SK-N-SH treated with all-trans-retinoic acid at 6 μM for 48 hours (cell line): ENCODE measurements around the gene RB1.
A peak's percentile ranks its signal among the peaks of the same experiment; 100 is the strongest.

Experiments used
- ATAC-seq: fragments of 200-7000 bp; cut with Tn5 transposase; 3 replicates; pipeline ENCODE4 v1.9.1; 2020; ENCODE audit warnings: mild to moderate bottlenecking, moderate library complexity
- BACH2 ChIP-seq: fragments of 250-450 bp; sonication (Bioruptor Pico); IDR thresholded peaks from 2 replicates; pipeline ENCODE4 v1.9.0; 2021; ENCODE audit warnings: mild to moderate bottlenecking, borderline replicate concordance
- CREB5 ChIP-seq: fragments of 250-450 bp; sonication (Bioruptor Pico); IDR thresholded peaks from 2 replicates; pipeline ENCODE4 v1.5.1; 2020; ENCODE audit warnings: low read depth, mild to moderate bottlenecking, moderate library complexity
- CSDC2 ChIP-seq: fragments of 250-450 bp; sonication (Bioruptor Pico); IDR thresholded peaks from 2 replicates; pipeline ENCODE4 v1.5.0; 2020; ENCODE audit warnings: mild to moderate bottlenecking, moderate library complexity
- CSRNP3 ChIP-seq: fragments of 250-450 bp; sonication (Bioruptor Pico); IDR thresholded peaks from 2 replicates; pipeline ENCODE4 v1.5.1; 2021; ENCODE audit warnings: mild to moderate bottlenecking, moderate library complexity
- ESRRG ChIP-seq: fragments of 250-450 bp; sonication (Bioruptor Pico); IDR thresholded peaks from 2 replicates; pipeline ENCODE4 v1.6.1; 2021; ENCODE audit warnings: mild to moderate bottlenecking
- GLIS3 ChIP-seq: fragments of 250-450 bp; sonication (Bioruptor Pico); IDR thresholded peaks from 2 replicates; pipeline ENCODE4 v1.5.0; 2020; ENCODE audit warnings: mild to moderate bottlenecking, moderate library complexity
- ISL1 ChIP-seq: fragments of 250-450 bp; sonication (Bioruptor Pico); IDR thresholded peaks from 2 replicates; pipeline ENCODE4 v2.1.2; 2022; ENCODE audit warnings: mild to moderate bottlenecking, moderate library complexity
- OSR1 ChIP-seq: fragments of 250-450 bp; sonication (Bioruptor Pico); IDR thresholded peaks from 2 replicates; pipeline ENCODE4 v1.8.0; 2022; ENCODE audit warnings: moderate library complexity, mild to moderate bottlenecking, inconsistent platforms
- PATZ1 ChIP-seq: fragments of 250-450 bp; sonication (Bioruptor Pico); IDR thresholded peaks from 2 replicates; pipeline ENCODE4 v1.8.0; 2020; ENCODE audit warnings: mild to moderate bottlenecking, moderate library complexity, borderline replicate concordance
- POU6F1 ChIP-seq: fragments of 250-450 bp; sonication (Bioruptor Pico); IDR thresholded peaks from 2 replicates; pipeline ENCODE4 v1.8.0; 2021; ENCODE audit warnings: low read depth, mild to moderate bottlenecking, moderate library complexity, borderline replicate concordance
- PPARA ChIP-seq: fragments of 250-450 bp; sonication (Bioruptor Pico); IDR thresholded peaks from 2 replicates; pipeline ENCODE4 v1.5.0; 2020; ENCODE audit warnings: mild to moderate bottlenecking, borderline replicate concordance
- RARB ChIP-seq: fragments of 250-450 bp; sonication (Bioruptor Pico); IDR thresholded peaks from 2 replicates; pipeline ENCODE4 v1.8.0; 2021; ENCODE audit warnings: mild to moderate bottlenecking, moderate library complexity
- TCF4 ChIP-seq: fragments of 250-450 bp; sonication (Bioruptor Pico); IDR thresholded peaks from 2 replicates; pipeline ENCODE4 v1.8.0; 2021; ENCODE audit warnings: mild to moderate bottlenecking, moderate library complexity, borderline replicate concordance
- TOX ChIP-seq: fragments of 250-450 bp; sonication (Bioruptor Pico); IDR thresholded peaks from 2 replicates; pipeline ENCODE4 v1.8.0; 2021; ENCODE audit warnings: mild to moderate bottlenecking, moderate library complexity, borderline replicate concordance
- TSHZ2 ChIP-seq: fragments of 250-450 bp; sonication (Bioruptor Pico); IDR thresholded peaks from 2 replicates; pipeline ENCODE4 v1.5.0; 2020; ENCODE audit warnings: mild to moderate bottlenecking, moderate library complexity
- ZC3H10 ChIP-seq: fragments of 250-450 bp; sonication (Bioruptor Pico); IDR thresholded peaks from 2 replicates; pipeline ENCODE4 v1.5.1; 2021; ENCODE audit warnings: mild to moderate bottlenecking, moderate library complexity
- ZFP3 ChIP-seq: fragments of 250-450 bp; sonication (Bioruptor Pico); IDR thresholded peaks from 2 replicates; pipeline ENCODE4 v1.5.0; 2020; ENCODE audit warnings: mild to moderate bottlenecking, moderate library complexity
- ZFP30 ChIP-seq: fragments of 450-650 bp; formaldehyde crosslinking; IDR thresholded peaks from 2 replicates; pipeline ENCODE4 v1.5.0; 2022; ENCODE audit warnings: mild to moderate bottlenecking, moderate library complexity
- ZNF565 ChIP-seq: fragments of 450-650 bp; formaldehyde crosslinking; conservative IDR thresholded peaks from 2 replicates; pipeline ENCODE4 v1.5.0; 2020; ENCODE audit warnings: low read depth, mild to moderate bottlenecking, moderate library complexity
- ZNF70 ChIP-seq: fragments of 450-650 bp; formaldehyde crosslinking; IDR thresholded peaks from 2 replicates; pipeline ENCODE4 v1.5.0; 2020; ENCODE audit warnings: mild to moderate bottlenecking, moderate library complexity
- ZNF8 ChIP-seq: fragments of 450-650 bp; formaldehyde crosslinking; IDR thresholded peaks from 2 replicates; pipeline ENCODE4 v1.5.0; 2020; ENCODE audit warnings: mild to moderate bottlenecking, moderate library complexity

RB1 gene

GRCh38 chr13:48303359-48304142 lies at the start of gene RB1:
Gene RB1 (plus strand): TSS chr13:48303751. CDS start chr13:48303913, 162 bp downstream.
- TF ChIP-seq CSDC2 (CRISPR knock-in tag) = no peak
- TF ChIP-seq ISL1 (CRISPR knock-in tag) = no peak
- TF ChIP-seq ESRRG (CRISPR knock-in tag) = no peak
- no peak for TF ChIP-seq ZC3H10
- TF ChIP-seq POU6F1 = no peak
- TF ChIP-seq TCF4 = no peak
- TF ChIP-seq ZFP3 = no peak
- TF ChIP-seq OSR1 (CRISPR knock-in tag) = no peak
- TF ChIP-seq PPARA (CRISPR knock-in tag) = no peak
- TF ChIP-seq RARB = no peak
- TF ChIP-seq, all 23 proteins: peak for 0
- ATAC-seq = peak; percentile 86

- ATAC-seq = no peak
- TF ChIP-seq ZNF8 (CRISPR knock-in tag) (no peak), ZNF70 (CRISPR knock-in tag) (no peak), ZNF565 (no peak), BACH2 (no peak), TSHZ2 (no peak), ZC3H10 (no peak), PATZ1 (no peak), CSDC2 (CRISPR knock-in tag) (no peak), CREB5 (CRISPR knock-in tag) (no peak), TOX (CRISPR knock-in tag) (no peak), ESRRG (CRISPR knock-in tag) (no peak), CSRNP3 (CRISPR knock-in tag) (no peak), POU6F1 (no peak), ZFP30 (CRISPR knock-in tag) (no peak), TCF4 (no peak), PPARA (CRISPR knock-in tag) (no peak), GLIS3 (CRISPR knock-in tag) (no peak)
- TF ChIP-seq, all 23 proteins: peak for 0
These were observed 49.7 kb upstream of the RB1 start for GRCh38 chr13:48253849-48254248.
